ENCODE results near the gene MAST1.
A peak's percentile ranks its signal among the peaks of the same experiment; 100 is the strongest.
"Not testable (repeated sequence)": the region's sequence is repeated elsewhere in the genome, so short reads cannot be mapped to it uniquely, and the experiment has no call there.

The MAST1 gene

DNA sequence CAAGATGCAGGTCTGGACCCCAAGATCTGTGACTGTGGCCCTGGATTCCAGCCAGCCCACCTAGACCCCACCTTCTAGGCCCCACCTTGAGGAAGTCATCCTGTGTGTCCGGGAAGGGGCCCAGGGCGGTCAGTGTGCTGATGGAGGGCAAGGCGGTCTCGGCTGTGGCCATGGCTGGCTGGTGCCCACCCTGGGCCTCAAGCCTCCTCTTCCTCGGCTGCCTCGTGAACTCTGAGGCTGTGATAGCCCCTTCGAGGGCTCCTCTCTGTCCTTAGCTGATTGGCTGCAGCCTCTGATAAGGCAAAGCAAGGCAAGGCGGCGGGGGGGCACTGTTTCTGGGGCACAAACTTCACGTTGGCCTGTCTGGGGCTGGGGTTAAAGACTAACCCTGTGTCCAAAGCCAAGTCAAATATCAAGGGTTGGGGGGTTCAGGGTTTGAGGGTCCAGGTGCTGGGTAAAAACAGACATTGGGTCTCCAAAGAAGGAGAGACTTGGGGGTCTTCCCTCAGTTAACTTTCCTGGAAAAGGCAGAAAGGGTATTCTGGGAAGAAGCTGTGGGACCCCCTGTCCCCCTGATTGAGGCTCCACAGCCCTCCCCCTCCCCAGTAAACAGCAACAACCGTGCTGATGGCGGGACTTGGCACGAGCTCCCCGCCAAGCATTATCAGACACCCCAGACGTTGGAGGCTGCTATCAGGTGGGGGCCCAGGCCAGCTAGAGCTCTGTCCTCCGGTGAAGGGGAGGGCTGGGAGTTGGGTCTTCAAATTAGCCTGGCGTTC is 48.8 kb downstream of the MAST1 start, which contains the start of gene KLF1:
Gene KLF1, minus strand, starts transcription at position 233 of the 779 bp plus-strand sequence. Its CDS starts 61 bp downstream, at position 172.
- Histone ChIP-seq H3K27me3 (ENCODE audit: insufficient read depth, low read length) (peaks cover 10% of the 10 kb centered on the region), H3K14ac (ENCODE audit: low read length) (no peak within 1 kb of the TSS), H3K79me2 (ENCODE audit: control insufficient read depth, insufficient read depth, low read length, poor library complexity) (no peaks in the 10 kb centered on the region), H2BK5ac (ENCODE audit: low read depth, low read length, poor library complexity) (no peak within 1 kb of the TSS), H3K27ac (ENCODE audit: low read depth, low read length) (no peak within 1 kb of the TSS), H4K8ac (ENCODE audit: low read depth, low read length) (peak within 1 kb of the TSS; percentile 66), H3K79me1 (ENCODE audit: low read length) (no peaks in the 10 kb centered on the region), H3K4me1 (ENCODE audit: control insufficient read depth in 1 of 2, insufficient read depth in 2 of 2, low read length in 2 of 2) (peaks cover 13 to 14% of the 10 kb centered on the region in 2 experiments), H3K9me3 (ENCODE audit: insufficient read depth, low read depth, low read length) (peaks cover 19% of the 10 kb centered on the region), H3K4me3 (ENCODE audit: low read depth, low read length) (no peak within 1 kb of the TSS), H3K23ac (ENCODE audit: low read length) (no peak within 1 kb of the TSS), H3K18ac (ENCODE audit: low read length) (no peak within 1 kb of the TSS), H2AFZ (ENCODE audit: insufficient read depth, low read length, poor library complexity) (peak within 1 kb of the TSS; percentile 79), H3K36me3 (ENCODE audit: control insufficient read depth in 1 of 2, insufficient read depth in 2 of 2, low read length in 2 of 2) (no peaks in the 10 kb centered on the region), H2BK120ac (ENCODE audit: insufficient read depth, low read length, poor library complexity) (no peak within 1 kb of the TSS), H4K91ac (ENCODE audit: low read depth, low read length) (no peak within 1 kb of the TSS), H3K4me2 (ENCODE audit: low read length) (peak within 1 kb of the TSS; percentile 60), H3K4ac (ENCODE audit: low read depth, low read length) (no peak within 1 kb of the TSS), H2AK5ac (ENCODE audit: low read length) (peak within 1 kb of the TSS; percentile 61), H3K9ac (ENCODE audit: low read length) (no peak within 1 kb of the TSS), H4K12ac (ENCODE audit: low read depth, low read length) (no peak within 1 kb of the TSS), H2BK12ac (ENCODE audit: low read length) (no peak within 1 kb of the TSS)
- DNase-seq = no peak
- no CpG with 5 or more reads among the region's 17 CpGs for WGBS (ENCODE audit: extremely low coverage, insufficient coverage, insufficient read length)

DNA sequence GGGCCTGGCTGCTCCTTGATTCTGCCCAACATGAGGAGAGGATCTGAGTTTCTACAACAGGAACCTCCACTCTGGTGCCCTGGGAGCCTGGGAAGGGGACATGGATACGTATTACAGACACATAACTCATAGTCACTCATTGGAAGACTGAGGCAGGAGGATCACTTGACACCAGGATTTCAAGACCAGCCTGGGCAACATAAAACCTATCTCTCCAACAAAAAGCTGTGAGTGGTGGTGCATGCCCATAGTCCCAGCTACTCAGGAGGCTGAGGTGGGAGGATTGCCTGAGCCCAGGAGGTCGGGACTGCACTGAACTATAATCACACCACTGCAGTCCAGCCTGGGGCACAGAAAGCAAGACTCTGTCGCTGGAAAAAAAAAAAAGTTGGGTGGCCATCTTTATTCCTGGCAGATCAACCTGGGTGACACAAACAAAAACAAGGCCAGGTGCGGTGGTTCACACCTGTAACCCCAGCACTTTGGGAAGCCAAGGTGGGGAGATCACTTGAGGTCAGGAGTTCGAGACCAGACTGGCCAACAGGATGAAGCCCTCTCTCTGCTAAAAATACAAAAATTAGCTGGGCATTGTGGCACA is 49.8 kb downstream of the MAST1 start:
- Histone ChIP-seq H3K27me3 (ENCODE audit: insufficient read depth, low read length) (peaks cover 10% of the 10 kb centered on the region), H2BK120ac (ENCODE audit: insufficient read depth, low read length, poor library complexity) (no peak overlapping the region), H3K4me2 (ENCODE audit: low read length) (no peak overlapping the region), H4K12ac (ENCODE audit: low read depth, low read length) (no peak overlapping the region), H3K79me2 (ENCODE audit: control insufficient read depth, insufficient read depth, low read length, poor library complexity) (no peaks in the 10 kb centered on the region), H3K4me1 (ENCODE audit: control insufficient read depth in 1 of 2, insufficient read depth in 2 of 2, low read length in 2 of 2) (peaks cover 13 to 14% of the 10 kb centered on the region in 2 experiments), H3K23ac (ENCODE audit: low read length) (no peak overlapping the region), H3K4me3 (ENCODE audit: low read depth, low read length) (no peak overlapping the region), H3K9me3 (ENCODE audit: insufficient read depth, low read depth, low read length) (peaks cover 19% of the 10 kb centered on the region), H2BK5ac (ENCODE audit: low read depth, low read length, poor library complexity) (no peak overlapping the region), H3K79me1 (ENCODE audit: low read length) (no peaks in the 10 kb centered on the region), H3K27ac (ENCODE audit: low read depth, low read length) (no peak overlapping the region), H2BK12ac (ENCODE audit: low read length) (no peak overlapping the region), H3K18ac (ENCODE audit: low read length) (no peak overlapping the region), H3K4ac (ENCODE audit: low read depth, low read length) (no peak overlapping the region), H4K8ac (ENCODE audit: low read depth, low read length) (no peak overlapping the region), H4K91ac (ENCODE audit: low read depth, low read length) (no peak overlapping the region), H2AFZ (ENCODE audit: insufficient read depth, low read length, poor library complexity) (no peak overlapping the region), H3K36me3 (ENCODE audit: control insufficient read depth in 1 of 2, insufficient read depth in 2 of 2, low read length in 2 of 2) (peaks cover 0 to under 1% of the 10 kb centered on the region in 2 experiments), H3K9ac (ENCODE audit: low read length) (no peak overlapping the region), H2AK5ac (ENCODE audit: low read length) (no peak overlapping the region), H3K14ac (ENCODE audit: low read length) (no peak overlapping the region)
- WGBS (ENCODE audit: extremely low coverage, insufficient coverage, insufficient read length) = no CpG with 5 or more reads among the region's 5 CpGs
- DNase-seq = no peak

DNA sequence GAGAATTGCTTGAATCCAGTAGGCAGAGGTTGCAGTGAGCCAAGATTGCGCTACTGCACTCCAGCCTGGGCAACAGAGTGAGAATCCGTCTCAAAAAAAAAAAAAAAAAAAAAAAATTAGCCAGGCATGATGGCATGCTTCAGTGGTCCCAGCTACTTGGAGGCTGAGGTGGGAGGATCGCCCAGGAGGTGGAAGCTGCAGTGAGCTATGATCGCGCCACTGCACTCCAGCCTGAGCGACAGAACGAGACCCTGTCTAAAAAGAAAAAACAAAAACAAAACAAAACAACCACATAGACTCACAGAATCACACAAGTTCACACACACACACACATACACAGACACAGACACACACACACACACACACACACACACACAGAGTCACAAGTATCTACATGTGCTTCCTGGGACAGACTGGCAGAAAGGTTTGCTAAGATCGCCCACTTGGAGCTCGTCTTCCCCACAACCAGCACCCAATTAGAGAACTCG is 52.0 kb downstream of the MAST1 start:
- not testable (repeated sequence) for H4K91ac ChIP-seq (ENCODE audit: low read depth, low read length); H3K14ac ChIP-seq (ENCODE audit: low read length); H4K12ac ChIP-seq (ENCODE audit: low read depth, low read length); H3K23ac ChIP-seq (ENCODE audit: low read length); H3K4ac ChIP-seq (ENCODE audit: low read depth, low read length); H3K4me3 ChIP-seq (ENCODE audit: low read depth, low read length); H3K9ac ChIP-seq (ENCODE audit: low read length); H3K79me1 ChIP-seq (ENCODE audit: low read length); DNase-seq; H4K8ac ChIP-seq (ENCODE audit: low read depth, low read length); H2BK5ac ChIP-seq (ENCODE audit: low read depth, low read length, poor library complexity); H3K27ac ChIP-seq (ENCODE audit: low read depth, low read length); H3K79me2 ChIP-seq (ENCODE audit: control insufficient read depth, insufficient read depth, low read length, poor library complexity); H3K9me3 ChIP-seq (ENCODE audit: insufficient read depth, low read depth, low read length); H2AK5ac ChIP-seq (ENCODE audit: low read length); H3K27me3 ChIP-seq (ENCODE audit: insufficient read depth, low read length); H3K18ac ChIP-seq (ENCODE audit: low read length); H2BK12ac ChIP-seq (ENCODE audit: low read length); H2BK120ac ChIP-seq (ENCODE audit: insufficient read depth, low read length, poor library complexity)
- Histone ChIP-seq H3K4me2 (ENCODE audit: low read length) (peak overlapping the region; percentile 69), H2AFZ (ENCODE audit: insufficient read depth, low read length, poor library complexity) (peak overlapping the region; percentile 26), H3K36me3 (ENCODE audit: control insufficient read depth in 1 of 2, insufficient read depth in 2 of 2, low read length in 2 of 2) (peaks cover 6 to 15% of the 10 kb centered on the region in 2 experiments), H3K4me1 (ENCODE audit: control insufficient read depth in 1 of 2, insufficient read depth in 2 of 2, low read length in 2 of 2) (peaks cover 8 to 12% of the 10 kb centered on the region in 2 experiments)
- WGBS (ENCODE audit: extremely low coverage, insufficient coverage, insufficient read length) = no CpG with 5 or more reads among the region's 10 CpGs

DNA sequence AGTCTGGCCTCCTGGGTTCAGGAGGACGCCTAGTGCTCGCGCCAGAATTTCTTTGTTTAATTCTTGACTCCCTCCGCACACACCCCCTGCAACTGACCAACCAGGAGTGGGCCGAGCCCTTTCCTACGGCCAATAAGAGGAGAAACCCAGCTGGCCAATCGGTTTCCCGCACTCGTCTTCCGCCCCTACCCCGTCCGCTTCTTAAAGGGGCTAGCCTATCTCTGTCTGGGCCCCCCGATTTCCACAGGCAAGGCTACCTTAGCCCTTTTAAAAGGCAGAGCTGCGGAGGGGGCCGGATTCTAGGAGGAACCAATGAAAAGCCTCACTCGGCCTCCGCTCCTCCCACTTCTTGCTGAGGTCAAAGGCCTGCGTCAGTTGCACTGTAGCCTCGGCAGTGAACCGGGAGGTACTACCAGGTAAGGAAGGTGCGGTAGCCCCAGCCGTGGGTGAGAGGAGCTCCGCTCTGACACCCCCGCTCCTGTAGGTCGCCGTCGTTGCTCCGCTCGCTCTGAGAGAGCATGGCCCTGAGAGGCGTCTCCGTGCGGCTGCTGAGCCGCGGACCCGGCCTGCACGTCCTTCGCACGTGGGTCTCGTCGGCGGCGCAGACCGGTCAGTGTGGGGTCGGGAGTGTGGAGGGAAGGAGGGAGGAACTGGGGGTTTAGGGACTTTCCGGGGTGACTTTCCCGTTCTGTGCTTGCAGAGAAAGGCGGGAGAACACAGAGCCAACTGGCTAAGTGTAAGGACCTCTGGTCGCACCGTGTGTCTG is 52.7 kb downstream of the MAST1 start, which contains the start of gene GCDH:
Gene GCDH, plus strand, starts transcription at position 374 of the 766 bp plus-strand sequence. Its CDS starts 145 bp downstream, at position 519.
- no peaks in the 10 kb centered on the region for H3K79me2 ChIP-seq (ENCODE audit: control insufficient read depth, insufficient read depth, low read length, poor library complexity)
- H3K18ac ChIP-seq (ENCODE audit: low read length) = peak within 1 kb of the TSS; percentile 48
- no peak within 1 kb of the TSS for H3K27ac ChIP-seq (ENCODE audit: low read depth, low read length)
- peaks cover 6 to 7% of the 10 kb centered on the region in 2 experiments for H3K4me1 ChIP-seq (ENCODE audit: control insufficient read depth in 1 of 2, insufficient read depth in 2 of 2, low read length in 2 of 2)
- no peak within 1 kb of the TSS for H3K4ac ChIP-seq (ENCODE audit: low read depth, low read length)
- H2AK5ac ChIP-seq (ENCODE audit: low read length) = peak within 1 kb of the TSS; percentile 55
- H4K91ac ChIP-seq (ENCODE audit: low read depth, low read length) = no peak within 1 kb of the TSS
- WGBS (ENCODE audit: extremely low coverage, insufficient coverage, insufficient read length) = no CpG with 5 or more reads among the region's 49 CpGs
- H3K79me1 ChIP-seq (ENCODE audit: low read length) = no peaks in the 10 kb centered on the region
- peak within 1 kb of the TSS; percentile 77 for H3K9ac ChIP-seq (ENCODE audit: low read length)
- no peak within 1 kb of the TSS for H2BK12ac ChIP-seq (ENCODE audit: low read length)
- H4K8ac ChIP-seq (ENCODE audit: low read depth, low read length) = peak within 1 kb of the TSS; percentile 62
- H4K12ac ChIP-seq (ENCODE audit: low read depth, low read length) = peak within 1 kb of the TSS; percentile 72
- H2BK120ac ChIP-seq (ENCODE audit: insufficient read depth, low read length, poor library complexity) = no peak within 1 kb of the TSS
- H3K36me3 ChIP-seq (ENCODE audit: control insufficient read depth in 1 of 2, insufficient read depth in 2 of 2, low read length in 2 of 2) = peaks cover 8 to 16% of the 10 kb centered on the region in 2 experiments
- peak within 1 kb of the TSS; percentile 82 for H2AFZ ChIP-seq (ENCODE audit: insufficient read depth, low read length, poor library complexity)
- DNase-seq = peak; percentile 99
- H3K14ac ChIP-seq (ENCODE audit: low read length) = peak within 1 kb of the TSS; percentile 11
- peak within 1 kb of the TSS; percentile 98 for H3K4me3 ChIP-seq (ENCODE audit: low read depth, low read length)
- no peaks in the 10 kb centered on the region for H3K9me3 ChIP-seq (ENCODE audit: insufficient read depth, low read depth, low read length)
- H3K4me2 ChIP-seq (ENCODE audit: low read length) = peak within 1 kb of the TSS; percentile 84
- H3K23ac ChIP-seq (ENCODE audit: low read length) = no peak within 1 kb of the TSS
- H2BK5ac ChIP-seq (ENCODE audit: low read depth, low read length, poor library complexity) = no peak within 1 kb of the TSS
- peaks cover under 1% of the 10 kb centered on the region for H3K27me3 ChIP-seq (ENCODE audit: insufficient read depth, low read length)
